ENCODE results near the gene CABP7.

- TF ChIP-seq POLR2A (IDR thresholded peaks at IDR 0.05) (no peak), CTCF (IDR thresholded peaks at IDR 0.05) (no peak), EP300 (IDR thresholded peaks at IDR 0.05) (no peak)
Observed at GRCh38 chr22:29772170-29772641, 52.4 kb downstream of the CABP7 start.

Data from suprapubic skin (tissue), 3 donors.